T-helper 2 cell (primary cell): ENCODE data around the gene NOD1.
"Not testable (repeated sequence)": the region's sequence is repeated elsewhere in the genome, so short reads cannot be mapped to it uniquely, and the experiment has no call there.

ENCODE experiments used
- DNase-seq, 5 experiments: peaks; one replicate each; pipeline versions ENCODE4 v3.0.0 to v3.0.0-alpha.2; 2012 to 2022
- total RNA-seq, 2 donors: gene quantifications; one replicate each; lab custom pipeline; 2026; lab: John Stamatoyannopoulos, UW

Gene NOD1
- total RNA-seq: 26.8 to 36.8 reads per million in 2 donors

DNA sequence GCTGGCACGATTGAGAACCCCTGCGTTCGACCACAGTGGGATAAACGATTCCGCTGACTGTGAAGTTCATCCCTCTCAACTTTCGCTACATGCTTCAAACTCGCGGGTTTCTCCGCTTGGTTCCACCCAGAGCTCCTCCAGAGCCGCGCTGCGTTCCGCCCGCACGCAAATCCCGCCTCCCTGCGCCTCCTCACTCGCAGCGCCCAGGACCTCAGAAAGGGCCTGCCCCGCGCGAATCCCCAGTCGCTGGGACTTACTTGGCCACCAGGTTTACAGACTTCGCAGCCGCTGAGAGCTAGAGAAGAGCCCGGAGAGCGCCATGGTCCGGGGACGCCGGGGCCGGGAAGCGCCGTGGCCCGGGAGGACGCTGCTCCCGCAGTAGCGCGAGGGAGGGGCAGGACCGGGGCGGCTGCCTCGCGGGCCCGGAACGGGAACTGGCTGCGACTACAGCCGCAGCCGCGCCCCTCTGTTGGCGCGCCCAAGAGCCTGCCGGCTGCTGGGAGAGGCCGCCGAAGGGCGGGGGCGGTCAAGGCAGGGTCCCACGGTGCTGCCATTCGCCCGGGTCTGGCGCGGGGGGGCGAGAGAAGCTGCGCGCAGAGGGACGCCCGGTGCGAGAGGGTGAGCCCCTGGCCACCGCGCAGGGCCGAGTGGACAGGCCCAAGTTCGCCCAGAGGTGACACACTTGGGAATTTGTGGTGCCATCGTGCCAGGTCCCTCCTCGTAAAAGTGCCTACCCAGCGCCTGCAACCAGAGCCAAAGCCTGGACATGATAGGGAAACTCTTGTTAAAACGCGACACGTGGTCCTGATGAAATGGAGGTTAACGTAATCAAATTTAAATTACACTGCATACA lies at the start of gene NOD1:
TSS of gene NOD1 (minus strand) at position 436 of the 853 bp plus-strand sequence. CDS start 21,863 bp downstream, outside the sequence.
- peak; percentile 35 to 84 (median 52) for DNase-seq

DNA sequence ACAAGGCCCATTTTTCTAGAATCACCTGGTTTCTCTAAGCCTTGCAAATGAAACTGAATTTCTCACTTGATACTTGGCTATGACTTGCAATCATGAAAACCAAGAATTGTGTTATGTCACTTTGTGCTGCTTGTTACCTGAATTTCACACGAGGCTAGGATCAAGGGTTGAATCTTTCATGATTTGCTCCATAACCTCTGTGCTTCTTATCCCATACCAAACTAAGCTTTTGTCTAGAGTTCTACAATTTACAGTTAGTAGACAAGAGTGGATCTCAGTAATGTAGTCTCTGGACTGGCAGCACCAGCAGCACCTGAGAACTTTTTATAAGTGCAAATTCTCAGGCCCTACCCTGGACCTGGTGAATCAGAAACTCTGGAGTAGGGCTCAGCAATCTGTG lies 48.7 kb upstream of the NOD1 start:
- not testable (repeated sequence) for DNase-seq

GRCh38 chr7:30526163-30526562 lies 47.6 kb upstream of the NOD1 start:
- no peak for DNase-seq

- no peak for DNase-seq
Measured at GRCh38 chr7:30525429-30525828, 46.8 kb upstream of the NOD1 start.

- DNase-seq: no peak
Measured at GRCh38 chr7:30524545-30524944, 46.0 kb upstream of the NOD1 start.

- DNase-seq: no peak
Measured at GRCh38 chr7:30523466-30523865, 44.9 kb upstream of the NOD1 start.

DNA sequence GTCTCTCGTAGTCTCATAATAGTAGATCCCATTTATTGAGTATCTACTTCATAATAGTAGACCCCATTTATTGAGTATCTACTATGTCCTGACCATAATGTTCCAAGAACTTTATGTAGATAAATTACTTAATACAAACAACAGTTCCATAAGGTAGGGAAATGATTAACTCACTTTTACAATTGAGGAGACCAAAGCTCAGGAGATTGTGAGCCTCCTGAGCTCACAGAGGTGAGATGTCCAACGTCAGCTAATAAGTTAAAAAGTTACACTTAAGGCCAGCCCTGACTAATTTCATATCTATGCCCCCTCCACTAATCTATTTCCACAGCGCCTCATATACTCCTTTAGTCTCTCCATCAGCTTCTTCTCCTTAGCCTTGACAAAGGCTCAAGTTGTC lies 43.6 kb upstream of the NOD1 start:
- DNase-seq: no peak

GRCh38 chr7:30521532-30521931 lies 42.9 kb upstream of the NOD1 start:
- no peak for DNase-seq

GRCh38 chr7:30519122-30519521 lies 40.5 kb upstream of the NOD1 start:
- DNase-seq: no peak

DNA sequence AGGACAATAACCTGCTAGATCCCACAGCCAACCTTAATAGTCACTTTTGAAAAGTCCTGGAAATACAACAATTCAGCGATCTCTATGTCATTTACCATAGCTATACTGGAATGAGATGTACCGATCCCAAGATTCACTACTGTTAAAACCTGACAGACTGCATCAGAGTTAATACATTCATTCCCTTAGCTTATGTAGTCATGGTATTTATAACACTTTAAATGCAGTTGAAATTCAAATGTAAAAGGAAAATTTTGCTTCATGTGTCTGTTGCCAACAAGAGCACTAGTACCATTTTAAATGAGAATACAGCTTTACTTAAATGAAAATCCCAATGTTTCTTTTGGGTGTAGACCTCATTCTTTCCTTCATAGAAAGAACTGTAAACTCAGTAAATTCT lies 37.2 kb upstream of the NOD1 start:
- DNase-seq: no peak

DNA sequence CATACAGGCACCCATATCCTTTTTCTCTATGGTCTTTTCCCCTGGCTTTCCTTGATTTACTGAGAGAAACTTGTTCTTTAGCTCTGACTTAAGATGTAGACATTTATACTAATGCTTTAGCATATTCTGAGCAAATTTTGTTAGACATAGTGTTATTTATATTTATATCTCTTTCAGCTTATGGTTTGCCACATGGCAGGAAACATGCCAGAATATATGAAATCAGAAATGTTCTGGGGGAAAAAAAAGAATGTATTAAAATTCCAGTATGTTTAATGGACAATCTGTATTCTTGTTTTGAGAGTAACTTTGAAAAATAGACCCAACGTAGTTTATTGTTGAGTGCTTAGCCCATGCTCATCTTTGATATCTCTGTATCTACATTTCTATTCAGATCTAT lies 36.2 kb upstream of the NOD1 start:
- no peak for DNase-seq

GRCh38 chr7:30514177-30514576 lies 35.6 kb upstream of the NOD1 start:
- no peak for DNase-seq

- DNase-seq: no peak
Measured at GRCh38 chr7:30513762-30514161, 35.2 kb upstream of the NOD1 start.

- no peak for DNase-seq
Measured at GRCh38 chr7:30511973-30512662, 33.5 kb upstream of the NOD1 start.

DNA sequence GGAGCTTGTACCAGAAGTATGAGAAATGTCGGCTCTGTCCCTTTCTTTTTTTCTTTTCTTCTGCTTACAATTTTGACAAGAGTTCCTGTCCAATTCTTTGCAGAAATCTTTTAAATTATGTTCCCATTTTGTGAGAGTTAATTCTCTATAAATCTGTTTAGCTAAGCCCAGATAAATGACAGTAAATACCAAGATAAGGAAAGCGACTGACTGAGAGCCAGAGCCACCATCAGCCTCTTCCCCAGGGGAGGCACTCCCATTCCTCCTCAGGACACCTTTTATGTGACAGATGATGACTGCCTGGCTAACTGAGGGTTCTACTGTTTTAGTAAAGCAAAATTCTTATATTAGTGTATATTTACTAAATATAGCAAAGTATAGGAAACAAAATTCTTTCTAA lies 32.9 kb upstream of the NOD1 start:
- no peak for DNase-seq

- DNase-seq: peak in 1 of 5 experiments; percentile 54
Measured at GRCh38 chr7:30510124-30511075, 31.8 kb upstream of the NOD1 start.

DNA sequence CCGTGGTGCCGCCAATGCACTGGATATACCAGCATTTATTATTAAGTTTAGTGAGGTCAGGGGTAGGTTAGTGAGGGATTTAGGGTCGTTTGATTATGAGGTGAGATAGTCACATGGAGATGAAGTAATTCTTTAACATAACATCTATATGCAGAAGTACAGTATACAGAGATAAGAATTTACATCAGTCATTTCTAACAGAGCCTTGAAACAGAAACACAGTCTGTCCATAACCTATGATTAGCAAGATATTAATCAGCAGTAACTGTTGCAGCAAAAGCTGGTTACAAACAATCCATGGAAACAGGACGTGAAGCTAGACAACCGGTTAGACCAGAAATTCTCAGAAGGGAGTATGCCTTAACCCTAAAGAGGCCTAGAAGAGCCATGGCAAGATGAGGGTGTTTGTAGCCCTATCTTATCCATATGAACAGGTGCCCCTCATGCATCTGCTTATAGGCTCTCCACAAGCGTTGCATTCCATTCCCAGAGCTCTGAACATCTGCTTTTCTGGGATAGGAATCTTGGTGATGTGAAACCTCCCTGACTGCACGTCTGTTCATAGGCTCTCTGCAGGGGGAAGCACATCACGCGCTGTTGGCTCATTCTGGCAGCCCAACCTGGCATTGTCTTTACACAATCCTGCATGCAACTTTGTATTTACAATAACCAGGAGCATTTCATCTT lies 30.7 kb upstream of the NOD1 start:
- not testable (repeated sequence) for DNase-seq

DNA sequence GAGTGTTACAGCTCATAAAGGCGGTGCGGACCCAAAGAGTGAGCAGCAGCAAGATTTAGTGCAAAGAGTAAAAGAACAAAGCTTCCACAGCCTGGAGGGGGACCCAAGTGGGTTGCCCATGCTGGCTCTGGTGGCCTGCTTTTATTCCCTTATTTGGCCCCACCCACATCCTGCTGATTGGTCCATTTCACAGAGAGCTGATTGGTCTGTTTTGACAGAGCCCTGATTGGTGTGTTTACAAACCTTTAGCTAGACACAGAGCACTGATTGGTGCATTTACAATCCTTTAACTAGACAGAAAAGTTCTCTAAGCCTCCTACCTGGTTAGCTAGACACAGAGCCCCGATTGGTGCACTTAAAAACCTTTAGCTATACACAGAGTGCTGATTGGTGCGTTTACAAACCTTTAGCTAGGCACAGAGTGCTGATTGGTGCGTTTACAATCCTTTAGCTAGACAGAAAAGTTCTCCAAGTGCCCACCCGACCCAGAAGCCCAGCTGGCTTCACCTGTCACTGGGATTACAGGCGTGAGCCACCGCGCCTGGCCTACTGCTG lies 28.8 kb upstream of the NOD1 start:
- not testable (repeated sequence) for DNase-seq

DNA sequence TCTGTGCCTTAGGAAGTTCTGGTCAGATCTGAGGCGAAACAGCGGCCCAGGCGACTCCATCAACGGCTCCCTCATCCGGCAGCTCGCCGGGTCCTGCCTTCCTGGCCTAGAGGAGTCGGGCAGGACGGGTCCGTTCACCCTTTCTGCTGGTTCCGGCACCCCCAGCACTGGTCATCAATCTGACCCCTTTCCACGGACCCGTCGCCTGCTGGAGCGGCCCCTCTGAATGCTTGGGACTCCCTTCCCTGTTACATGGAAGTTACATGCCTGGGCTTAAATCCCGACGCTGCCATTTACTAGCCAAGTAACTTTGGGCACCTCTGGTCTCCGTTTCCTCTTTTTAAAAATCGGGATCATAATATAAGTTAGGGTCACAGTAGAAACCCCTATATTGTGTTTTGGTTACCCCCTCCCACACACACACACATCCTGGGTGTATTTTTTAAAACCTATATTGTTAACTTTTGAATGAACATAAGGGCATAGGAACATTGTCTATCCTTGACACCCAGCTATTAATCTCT lies 26.7 kb upstream of the NOD1 start:
- DNase-seq: no peak

GRCh38 chr7:30504301-30505173 lies 26.0 kb upstream of the NOD1 start, which contains the start of gene GGCT:
GGCT (minus strand) TSS chr7:30504829; CDS start chr7:30504709, 120 bp downstream.
- DNase-seq: peak; percentile 90 to 98 (median 94)
